Tibial nerve (tissue), 4 donors: ENCODE results near the gene PRPF38B. TPM values are rescaled to one million over a fixed set of nuclear protein-coding genes. Genes with fewer than 3 reads are reported as not detected.

Experiments used
- DNase-seq, 2 donors: peaks; one replicate each; pipeline ENCODE4 v3.0.0-alpha.2; 2019; ENCODE audit warnings: low spot score in 2 of 2
- H3K27ac ChIP-seq, 4 donors: fragments of 200-600 bp; sonication (generic) in 3 of 4; one replicate each; pipeline ENCODE4 v1.5.1; 2017 to 2019; ENCODE audit warnings: mild to moderate bottlenecking in 1 of 4
- H3K27me3 ChIP-seq, 2 donors: fragments of 200-600 bp; sonication (generic) in 1 of 2; one replicate each; pipeline versions ENCODE4 v1.5.1 to v1.6.0; 2017 to 2019
- H3K36me3 ChIP-seq, 3 donors: fragments of 200-600 bp; sonication (generic); one replicate each; pipeline ENCODE4 v1.5.1; 2018 to 2019
- H3K4me1 ChIP-seq, 4 donors: fragments of 200-600 bp; sonication (generic) in 3 of 4; one replicate each; pipeline ENCODE4 v1.5.1; 2017 to 2019
- H3K4me3 ChIP-seq, 4 donors: fragments of 200-600 bp; sonication (generic) in 3 of 4; one replicate each; pipeline ENCODE4 v1.5.1; 2017 to 2019; ENCODE audit warnings: mild to moderate bottlenecking in 1 of 4, moderate library complexity in 1 of 4
- H3K9me3 ChIP-seq, 4 donors: fragments of 200-600 bp; sonication (generic) in 3 of 4; one replicate each; pipeline ENCODE4 v1.5.1; 2017 to 2019
- EP300 ChIP-seq, 2 donors: sonication (generic); formaldehyde crosslinking; IDR thresholded peaks; one replicate each; pipeline ENCODE4 v1.6.1; 2017; ENCODE audit warnings: antibody characterized with exemption in 2 of 2, mild to moderate bottlenecking in 1 of 2
- POLR2A ChIP-seq, 2 donors: fragments of 450-650 bp; IDR thresholded peaks; one replicate each; pipeline ENCODE4 v1.6.1; 2017; ENCODE audit warnings: antibody characterized with exemption in 2 of 2, mild to moderate bottlenecking in 2 of 2, moderate library complexity in 2 of 2
- WGBS, 2 donors: methylation state at CpG; one replicate each; pipeline ENCODE4 v1.1.5; 2018; 5-methylcytosine and 5-hydroxymethylcytosine counted together
- total RNA-seq, 4 donors: library from RNA; depleted of rRNA; stranded (reverse); fragments of >200 nt; gene quantifications; one replicate each; pipeline ENCODE4 v1.1.0, GENCODE V29; 2016
- TF ChIP-seq, protein P1 (sequence below), 5 experiments: fragments of 200-600 bp in 3 of 5; fragments of 450-650 bp in 2 of 5; sonication (generic) in 3 of 5; IDR thresholded peaks; one replicate each; pipeline ENCODE4 v1.5.1; 2016 to 2019; ENCODE audit warnings: antibody characterized with exemption in 5 of 5, mild to moderate bottlenecking in 3 of 5, moderate library complexity in 2 of 5

The PRPF38B gene
- total RNA-seq = 10 to 100 TPM; 25.7 to 34.1 (median 29.3) TPM

GRCh38 chr1:108691942-108692723 lies at the start of gene PRPF38B:
PRPF38B (plus strand) TSS chr1:108692310; CDS start chr1:108692592, 282 bp downstream.
- H3K27me3 ChIP-seq = no peaks in the 10 kb centered on the region
- peak within 1 kb of the TSS; percentile 86 to 95 (median 88) for H3K4me3 ChIP-seq
- H3K9me3 ChIP-seq = no peaks in the 10 kb centered on the region
- peak within 1 kb of the TSS; percentile 97 to 98 (median 97) for H3K27ac ChIP-seq
- WGBS, 2 donors = 0% methylated on average over 26 to 50 of the region's 59 CpGs
- TF ChIP-seq, protein P1, sequence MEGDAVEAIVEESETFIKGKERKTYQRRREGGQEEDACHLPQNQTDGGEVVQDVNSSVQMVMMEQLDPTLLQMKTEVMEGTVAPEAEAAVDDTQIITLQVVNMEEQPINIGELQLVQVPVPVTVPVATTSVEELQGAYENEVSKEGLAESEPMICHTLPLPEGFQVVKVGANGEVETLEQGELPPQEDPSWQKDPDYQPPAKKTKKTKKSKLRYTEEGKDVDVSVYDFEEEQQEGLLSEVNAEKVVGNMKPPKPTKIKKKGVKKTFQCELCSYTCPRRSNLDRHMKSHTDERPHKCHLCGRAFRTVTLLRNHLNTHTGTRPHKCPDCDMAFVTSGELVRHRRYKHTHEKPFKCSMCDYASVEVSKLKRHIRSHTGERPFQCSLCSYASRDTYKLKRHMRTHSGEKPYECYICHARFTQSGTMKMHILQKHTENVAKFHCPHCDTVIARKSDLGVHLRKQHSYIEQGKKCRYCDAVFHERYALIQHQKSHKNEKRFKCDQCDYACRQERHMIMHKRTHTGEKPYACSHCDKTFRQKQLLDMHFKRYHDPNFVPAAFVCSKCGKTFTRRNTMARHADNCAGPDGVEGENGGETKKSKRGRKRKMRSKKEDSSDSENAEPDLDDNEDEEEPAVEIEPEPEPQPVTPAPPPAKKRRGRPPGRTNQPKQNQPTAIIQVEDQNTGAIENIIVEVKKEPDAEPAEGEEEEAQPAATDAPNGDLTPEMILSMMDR (IDR thresholded peaks at IDR 0.05) = peak in 1 of 5 experiments; percentile 9
- TF ChIP-seq POLR2A (IDR thresholded peaks at IDR 0.05) = peak; percentile 95 to 96
- peak in 1 of 2 donors; percentile 98 for TF ChIP-seq EP300 (IDR thresholded peaks at IDR 0.05)
- peaks cover 0 to 15% (median 0%) of the 10 kb centered on the region in 3 donors for H3K36me3 ChIP-seq
- peaks cover 3 to 35% (median 19%) of the 10 kb centered on the region in 4 donors for H3K4me1 ChIP-seq
- peak; percentile 91 for DNase-seq

GRCh38 chr1:108643492-108644335 lies 48.4 kb upstream of the PRPF38B start:
- Histone ChIP-seq H3K4me3 (no peak overlapping the region), H3K4me1 (peaks cover 0 to 32% (median 15%) of the 10 kb centered on the region in 4 donors), H3K27me3 (no peaks in the 10 kb centered on the region), H3K36me3 (no peaks in the 10 kb centered on the region), H3K27ac (peak overlapping the region in 1 of 4 donors; percentile 56), H3K9me3 (no peaks in the 10 kb centered on the region)
- TF ChIP-seq, protein P1 (IDR thresholded peaks at IDR 0.05) = peak; percentile 40 to 80 (median 61)
- no peak for TF ChIP-seq POLR2A (IDR thresholded peaks at IDR 0.05)
- 21 to 28% methylated on average over 3 of the region's 3 CpGs for WGBS, 2 donors
- DNase-seq = peak in 1 of 2 donors; percentile 82

- H3K9me3 ChIP-seq = no peaks in the 10 kb centered on the region
- H3K4me3 ChIP-seq = no peak overlapping the region
- H3K36me3 ChIP-seq = peaks cover 0 to 9% (median 0%) of the 10 kb centered on the region in 3 donors
- H3K27me3 ChIP-seq = no peaks in the 10 kb centered on the region
- H3K27ac ChIP-seq = peak overlapping the region in 3 of 4 donors; percentile 79 to 91 (median 80)
- 48 to 59% methylated on average over 7 of the region's 7 CpGs for WGBS, 2 donors
- DNase-seq = no peak
- peaks cover 0 to 32% (median 15%) of the 10 kb centered on the region in 4 donors for H3K4me1 ChIP-seq
- TF ChIP-seq POLR2A (IDR thresholded peaks at IDR 0.05) (no peak), EP300 (IDR thresholded peaks at IDR 0.05) (no peak)
- TF ChIP-seq, protein P1 (IDR thresholded peaks at IDR 0.05) = no peak
Observed at GRCh38 chr1:108644984-108645383, 47.1 kb upstream of the PRPF38B start.

- no peaks in the 10 kb centered on the region for H3K9me3 ChIP-seq
- 70 to 72% methylated on average over 9 of the region's 9 CpGs for WGBS, 2 donors
- TF ChIP-seq POLR2A (IDR thresholded peaks at IDR 0.05) = no peak
- TF ChIP-seq EP300 (IDR thresholded peaks at IDR 0.05) = no peak
- TF ChIP-seq, protein P1 (IDR thresholded peaks at IDR 0.05) = no peak
- peak overlapping the region; percentile 27 to 91 (median 80) for H3K27ac ChIP-seq
- peaks cover 0 to 11% (median 0%) of the 10 kb centered on the region in 3 donors for H3K36me3 ChIP-seq
- no peaks in the 10 kb centered on the region for H3K27me3 ChIP-seq
- no peak for DNase-seq
- no peak overlapping the region for H3K4me3 ChIP-seq
- H3K4me1 ChIP-seq = peaks cover 0 to 32% (median 15%) of the 10 kb centered on the region in 4 donors
Observed at GRCh38 chr1:108645564-108646184, 46.4 kb upstream of the PRPF38B start.
